Thyroid gland (tissue), 4 donors: Measurements from ENCODE around the gene EDIL3. TPM values are rescaled to one million over a fixed set of nuclear protein-coding genes. Genes with fewer than 3 reads are reported as not detected.

Experiments used
- DNase-seq, 2 donors: peaks; one replicate each; pipeline ENCODE4 v3.0.0-alpha.2; 2019
- H3K27ac ChIP-seq, 3 donors: fragments of 200-600 bp; sonication (generic); 1 replicate in 2 of 3; 2 replicates in 1 of 3; pipeline ENCODE4 v1.5.1; 2016 to 2019; ENCODE audit warnings: mild to moderate bottlenecking in 1 of 3, moderate library complexity in 1 of 3
- H3K27me3 ChIP-seq: fragments of 200-600 bp; sonication (generic); one replicate; pipeline ENCODE4 v1.5.1; 2019
- H3K36me3 ChIP-seq, 2 donors: fragments of 200-600 bp; sonication (generic); one replicate each; pipeline ENCODE4 v1.5.1; 2016 to 2019
- H3K4me1 ChIP-seq, 2 donors: fragments of 200-600 bp; sonication (generic); one replicate each; pipeline ENCODE4 v1.5.1; 2017 to 2019
- H3K4me3 ChIP-seq, 3 donors: fragments of 200-600 bp; sonication (generic); replicated peaks in 1 of 3; 1 replicate in 2 of 3; 2 replicates in 1 of 3; pipeline ENCODE4 v1.5.1; 2016; ENCODE audit warnings: mild to moderate bottlenecking in 1 of 3
- H3K9me3 ChIP-seq: fragments of 200-600 bp; sonication (generic); one replicate; pipeline ENCODE4 v1.5.1; 2017
- POLR2A ChIP-seq, 2 donors: fragments of 450-650 bp; IDR thresholded peaks; one replicate each; pipeline ENCODE4 v1.6.1; 2017; ENCODE audit warnings: antibody characterized with exemption in 2 of 2, mild to moderate bottlenecking in 2 of 2, moderate library complexity in 1 of 2
- WGBS, 2 donors: methylation state at CpG; one replicate each; pipeline ENCODE4 v1.1.5; 2017; 5-methylcytosine and 5-hydroxymethylcytosine counted together
- intact Hi-C: fragments of 100-400 bp; cut with DNase I; formaldehyde crosslinking; loops from one replicate; pipeline ENCODE4 v1.15.1; 2023
- total RNA-seq, 4 donors: library from RNA; depleted of rRNA; stranded (reverse); fragments of >200 nt; gene quantifications; one replicate each; pipeline ENCODE4 v1.2.3, GENCODE V29; 2016
- TF ChIP-seq, protein P1 (sequence below), 6 experiments: fragments of 200-600 bp in 3 of 6; fragments of 450-650 bp in 3 of 6; sonication (generic) in 3 of 6; IDR thresholded peaks; one replicate each; pipeline ENCODE4 v1.5.1; 2016 to 2019; ENCODE audit warnings: antibody characterized with exemption in 6 of 6, mild to moderate bottlenecking in 2 of 6, inconsistent platforms in 1 of 6, moderate library complexity in 1 of 6

The EDIL3 gene
- total RNA-seq, 4 donors from 2014 or later = 2.0 to 5.5 (median 3.3) TPM

DNA sequence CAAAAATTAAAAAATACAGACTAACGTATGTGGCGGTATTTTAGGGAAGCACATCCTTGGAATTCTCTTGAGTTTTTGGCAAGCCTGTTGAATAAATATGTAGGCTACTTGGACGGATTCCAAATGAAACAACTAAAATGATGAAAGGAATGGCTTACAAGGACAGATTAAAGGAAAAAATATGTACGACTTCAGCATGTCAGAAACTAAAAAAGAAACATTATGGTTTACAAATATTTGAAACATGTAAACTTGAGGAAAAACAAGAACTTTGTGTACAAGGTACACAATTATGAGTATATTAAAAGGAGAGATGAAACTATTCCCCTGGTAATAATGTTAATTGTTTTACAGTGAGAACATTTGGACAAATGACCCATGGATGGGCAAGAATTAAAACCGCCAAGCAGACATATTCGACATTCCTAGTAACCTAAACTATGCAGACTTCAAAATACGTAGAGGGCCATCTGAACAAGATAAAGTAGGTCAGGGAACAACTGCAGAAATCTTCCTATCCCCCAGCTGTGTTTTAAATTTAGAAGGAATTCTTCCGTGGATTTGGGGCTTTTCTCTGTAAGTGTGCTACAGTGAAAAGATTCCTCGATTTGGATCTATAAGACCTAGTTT is 12.5 kb downstream of the EDIL3 start:
- TF ChIP-seq, protein P1, sequence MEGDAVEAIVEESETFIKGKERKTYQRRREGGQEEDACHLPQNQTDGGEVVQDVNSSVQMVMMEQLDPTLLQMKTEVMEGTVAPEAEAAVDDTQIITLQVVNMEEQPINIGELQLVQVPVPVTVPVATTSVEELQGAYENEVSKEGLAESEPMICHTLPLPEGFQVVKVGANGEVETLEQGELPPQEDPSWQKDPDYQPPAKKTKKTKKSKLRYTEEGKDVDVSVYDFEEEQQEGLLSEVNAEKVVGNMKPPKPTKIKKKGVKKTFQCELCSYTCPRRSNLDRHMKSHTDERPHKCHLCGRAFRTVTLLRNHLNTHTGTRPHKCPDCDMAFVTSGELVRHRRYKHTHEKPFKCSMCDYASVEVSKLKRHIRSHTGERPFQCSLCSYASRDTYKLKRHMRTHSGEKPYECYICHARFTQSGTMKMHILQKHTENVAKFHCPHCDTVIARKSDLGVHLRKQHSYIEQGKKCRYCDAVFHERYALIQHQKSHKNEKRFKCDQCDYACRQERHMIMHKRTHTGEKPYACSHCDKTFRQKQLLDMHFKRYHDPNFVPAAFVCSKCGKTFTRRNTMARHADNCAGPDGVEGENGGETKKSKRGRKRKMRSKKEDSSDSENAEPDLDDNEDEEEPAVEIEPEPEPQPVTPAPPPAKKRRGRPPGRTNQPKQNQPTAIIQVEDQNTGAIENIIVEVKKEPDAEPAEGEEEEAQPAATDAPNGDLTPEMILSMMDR (IDR thresholded peaks at IDR 0.05) = no peak
- no peak for TF ChIP-seq POLR2A (IDR thresholded peaks at IDR 0.05)
- 72 to 73% methylated on average over 9 of the region's 9 CpGs for WGBS, 2 donors
- no peaks in the 10 kb centered on the region for H3K27me3 ChIP-seq
- H3K4me3 ChIP-seq = no peak overlapping the region
- no peaks in the 10 kb centered on the region for H3K36me3 ChIP-seq
- H3K27ac ChIP-seq = no peak overlapping the region
- no peaks in the 10 kb centered on the region for H3K9me3 ChIP-seq
- H3K4me1 ChIP-seq = no peaks in the 10 kb centered on the region
- intact Hi-C loops = no loop called here
- DNase-seq = no peak

DNA sequence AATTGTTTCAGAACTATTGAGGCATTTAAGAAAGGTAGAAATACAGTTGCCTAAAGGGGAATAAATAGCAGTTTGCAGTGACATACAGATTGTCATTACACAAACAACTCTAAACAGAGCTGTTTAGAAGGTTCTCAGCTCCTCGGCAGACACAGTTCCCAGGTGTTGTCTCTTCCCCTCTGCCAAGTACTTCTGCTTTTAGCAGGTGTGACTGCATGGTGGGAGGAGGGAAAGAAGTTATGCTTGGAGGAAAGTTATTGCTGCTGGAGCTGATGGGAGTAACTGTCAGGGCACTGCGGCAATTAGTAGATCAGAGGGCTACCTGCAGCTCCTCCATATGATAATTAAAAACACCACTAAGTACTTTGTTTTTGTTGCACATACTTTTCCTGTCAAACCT is 14.5 kb downstream of the EDIL3 start:
- H3K36me3 ChIP-seq = no peaks in the 10 kb centered on the region
- intact Hi-C loops = no loop called here
- no peaks in the 10 kb centered on the region for H3K9me3 ChIP-seq
- DNase-seq = no peak
- H3K4me1 ChIP-seq = no peaks in the 10 kb centered on the region
- no peaks in the 10 kb centered on the region for H3K27me3 ChIP-seq
- no peak overlapping the region for H3K4me3 ChIP-seq
- H3K27ac ChIP-seq = no peak overlapping the region
- TF ChIP-seq, protein P1 (IDR thresholded peaks at IDR 0.05) = no peak
- no peak for TF ChIP-seq POLR2A (IDR thresholded peaks at IDR 0.05)
- WGBS, 2 donors = 44 to 48% methylated on average over 2 of the region's 2 CpGs

DNA sequence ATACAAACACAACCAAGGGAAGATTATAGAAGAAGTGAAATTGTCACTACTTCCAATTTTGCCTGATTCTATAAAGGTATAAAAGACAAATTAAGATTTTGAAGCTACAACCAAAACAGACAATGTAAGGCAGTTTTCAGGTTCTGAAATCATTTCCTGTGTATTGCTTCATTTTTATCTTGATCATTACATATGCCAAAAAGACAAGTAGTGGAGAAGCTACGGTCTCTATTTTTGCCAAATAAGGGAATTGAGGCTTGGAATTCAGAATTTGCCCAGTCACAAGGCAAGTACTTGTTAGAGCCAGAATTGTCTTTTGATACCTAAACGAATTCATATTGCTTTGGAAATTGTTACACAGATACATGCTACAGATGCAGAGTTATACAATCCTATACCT is 20.6 kb downstream of the EDIL3 start:
- Histone ChIP-seq H3K4me1 (no peaks in the 10 kb centered on the region), H3K27me3 (no peaks in the 10 kb centered on the region), H3K9me3 (no peaks in the 10 kb centered on the region), H3K36me3 (no peaks in the 10 kb centered on the region), H3K27ac (no peak overlapping the region), H3K4me3 (no peak overlapping the region)
- TF ChIP-seq, protein P1 (IDR thresholded peaks at IDR 0.05) = no peak
- no peak for TF ChIP-seq POLR2A (IDR thresholded peaks at IDR 0.05)
- WGBS, 2 donors = 79 to 82% methylated on average over 2 of the region's 2 CpGs
- intact Hi-C loops = no loop called here
- DNase-seq = no peak

DNA sequence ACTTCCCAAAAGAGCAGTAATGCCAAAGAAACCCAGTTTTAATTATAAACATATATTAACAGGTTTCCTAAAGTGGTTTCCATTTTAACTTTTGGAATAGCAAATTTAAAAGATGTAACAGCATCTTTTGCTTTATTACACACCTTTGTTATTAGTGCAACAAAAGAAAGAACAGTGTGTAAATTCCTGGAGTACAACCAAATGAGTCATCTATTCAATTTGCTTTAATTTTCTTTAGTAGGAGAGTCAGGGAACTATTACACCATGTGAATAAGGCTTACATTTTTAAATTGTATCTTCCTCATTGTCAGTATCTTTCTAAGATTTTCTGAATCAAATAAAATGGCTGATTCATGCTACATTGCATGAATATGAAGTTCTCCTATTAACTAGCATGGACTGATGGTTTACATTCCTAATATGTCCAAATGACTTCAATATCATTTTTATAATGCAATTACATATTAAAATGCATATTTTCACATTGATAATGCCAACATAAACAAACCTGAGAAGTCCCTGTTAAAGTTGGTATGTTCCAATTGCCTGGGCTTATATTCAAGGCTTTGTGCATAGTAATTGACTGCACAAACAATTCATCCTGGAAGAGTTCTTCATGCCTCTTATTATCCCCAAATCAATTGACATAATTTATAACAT is 22.5 kb downstream of the EDIL3 start:
- Histone ChIP-seq H3K9me3 (no peaks in the 10 kb centered on the region), H3K36me3 (no peaks in the 10 kb centered on the region), H3K27me3 (no peaks in the 10 kb centered on the region), H3K4me3 (no peak overlapping the region), H3K27ac (no peak overlapping the region), H3K4me1 (no peaks in the 10 kb centered on the region)
- intact Hi-C loops = no loop called here
- TF ChIP-seq, protein P1 (IDR thresholded peaks at IDR 0.05) = no peak
- no peak for TF ChIP-seq POLR2A (IDR thresholded peaks at IDR 0.05)
- no peak for DNase-seq

DNA sequence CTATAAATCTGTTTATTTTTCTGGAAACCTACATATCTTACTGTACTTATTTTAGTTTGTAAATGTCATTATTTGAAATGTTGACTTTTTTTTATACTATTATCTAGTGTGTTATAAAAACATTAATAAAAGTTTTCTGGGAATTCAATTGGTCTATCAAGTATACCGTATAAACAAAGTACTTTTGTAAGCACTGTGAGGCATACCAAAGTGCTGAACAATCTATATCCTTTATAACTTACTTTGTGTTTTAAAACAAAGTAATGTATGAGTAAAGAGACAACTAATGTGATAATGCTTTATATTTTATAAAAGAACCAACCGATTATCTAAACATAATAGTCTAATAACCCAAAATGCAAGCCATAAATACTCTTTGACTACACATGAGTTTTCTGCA is 23.1 kb downstream of the EDIL3 start:
- intact Hi-C loops = no loop called here
- Histone ChIP-seq H3K27me3 (no peaks in the 10 kb centered on the region), H3K4me3 (no peak overlapping the region), H3K27ac (no peak overlapping the region), H3K36me3 (no peaks in the 10 kb centered on the region), H3K9me3 (no peaks in the 10 kb centered on the region), H3K4me1 (no peaks in the 10 kb centered on the region)
- DNase-seq = no peak
- TF ChIP-seq, protein P1 (IDR thresholded peaks at IDR 0.05) = no peak
- TF ChIP-seq POLR2A (IDR thresholded peaks at IDR 0.05) = no peak
- 88% methylated on average over 2 of the region's 2 CpGs for WGBS, 2 donors
